SK-N-SH treated with all-trans-retinoic acid at 6 μM for 48 hours (cell line): ENCODE results near the gene FRMD4B.

Experiments
- CSDC2 ChIP-seq: fragments of 250-450 bp; sonication (Bioruptor Pico); IDR thresholded peaks from 2 replicates; pipeline ENCODE4 v1.5.0; 2020; ENCODE audit warnings: mild to moderate bottlenecking, moderate library complexity
- ISL1 ChIP-seq: fragments of 250-450 bp; sonication (Bioruptor Pico); IDR thresholded peaks from 2 replicates; pipeline ENCODE4 v2.1.2; 2022; ENCODE audit warnings: mild to moderate bottlenecking, moderate library complexity
- OSR1 ChIP-seq: fragments of 250-450 bp; sonication (Bioruptor Pico); IDR thresholded peaks from 2 replicates; pipeline ENCODE4 v1.8.0; 2022; ENCODE audit warnings: moderate library complexity, mild to moderate bottlenecking, inconsistent platforms
- PATZ1 ChIP-seq: fragments of 250-450 bp; sonication (Bioruptor Pico); IDR thresholded peaks from 2 replicates; pipeline ENCODE4 v1.8.0; 2020; ENCODE audit warnings: mild to moderate bottlenecking, moderate library complexity, borderline replicate concordance
- POU6F1 ChIP-seq: fragments of 250-450 bp; sonication (Bioruptor Pico); IDR thresholded peaks from 2 replicates; pipeline ENCODE4 v1.8.0; 2021; ENCODE audit warnings: low read depth, mild to moderate bottlenecking, moderate library complexity, borderline replicate concordance
- RARB ChIP-seq: fragments of 250-450 bp; sonication (Bioruptor Pico); IDR thresholded peaks from 2 replicates; pipeline ENCODE4 v1.8.0; 2021; ENCODE audit warnings: mild to moderate bottlenecking, moderate library complexity
- TCF4 ChIP-seq: fragments of 250-450 bp; sonication (Bioruptor Pico); IDR thresholded peaks from 2 replicates; pipeline ENCODE4 v1.8.0; 2021; ENCODE audit warnings: mild to moderate bottlenecking, moderate library complexity, borderline replicate concordance
- TSHZ2 ChIP-seq: fragments of 250-450 bp; sonication (Bioruptor Pico); IDR thresholded peaks from 2 replicates; pipeline ENCODE4 v1.5.0; 2020; ENCODE audit warnings: mild to moderate bottlenecking, moderate library complexity
- ZNF70 ChIP-seq: fragments of 450-650 bp; formaldehyde crosslinking; IDR thresholded peaks from 2 replicates; pipeline ENCODE4 v1.5.0; 2020; ENCODE audit warnings: mild to moderate bottlenecking, moderate library complexity
- ZNF8 ChIP-seq: fragments of 450-650 bp; formaldehyde crosslinking; IDR thresholded peaks from 2 replicates; pipeline ENCODE4 v1.5.0; 2020; ENCODE audit warnings: mild to moderate bottlenecking, moderate library complexity

- no peak for TF ChIP-seq CSDC2
- TF ChIP-seq PATZ1 (CRISPR knock-in tag), result no peak
- no peak for TF ChIP-seq ZNF70 (CRISPR knock-in tag)
- no peak for TF ChIP-seq RARB (CRISPR knock-in tag)
- no peak for TF ChIP-seq TSHZ2 (CRISPR knock-in tag)
- no peak for TF ChIP-seq TCF4 (CRISPR knock-in tag)
- TF ChIP-seq ISL1 (CRISPR knock-in tag), result no peak
- TF ChIP-seq OSR1 (CRISPR knock-in tag), result no peak
- TF ChIP-seq ZNF8 (CRISPR knock-in tag), result no peak
- no peak for TF ChIP-seq POU6F1 (CRISPR knock-in tag)
These were observed 153.4 kb downstream of the FRMD4B start for GRCh38 chr3:69232482-69232881.
